MM.1S (cell line): ENCODE measurements around the gene MNX1.

Source experiments
- CTCF ChIP-seq: fragments of 300-600 bp; sonication (generic); IDR thresholded peaks from 2 replicates; pipeline ENCODE4 v1.5.1; 2016; ENCODE audit warnings: antibody characterized with exemption, low read length, mixed read lengths
- EZH2 ChIP-seq: fragments of 300-600 bp; sonication (generic); optimal IDR thresholded peaks from 2 replicates; pipeline ENCODE3; 2017; ENCODE audit warnings: low read depth, mild to moderate bottlenecking, antibody characterized with exemption, low read length, mixed read lengths
- EZH2phosphoT487 ChIP-seq: fragments of 300-600 bp; sonication (generic); IDR thresholded peaks from 2 replicates; pipeline ENCODE4 v1.6.1; 2018; ENCODE audit warnings: antibody characterized with exemption, low read length

- TF ChIP-seq CTCF (no peak), EZH2 (no peak), EZH2phosphoT487 (no peak)
These were observed 26.6 kb upstream of the MNX1 start for GRCh38 chr7:157037028-157037427.
